Activated naive CD4-positive, alpha-beta T cell treated with anti-CD3 and anti-CD28 coated beads, Interleukin-2, amount 10 ng/mL, durations not matched to agents 5 hours and 36 hours (primary cell): ENCODE results near the gene PRKRIP1. TPM values are rescaled to one million over a fixed set of nuclear protein-coding genes. Genes with fewer than 3 reads are reported as not detected.

Experiments
- microRNA-seq: library from miRNA; unstranded; fragments of <30 nt; microRNA quantifications from one replicate; pipeline ENCODE4 v1.2.0, GENCODE V29; 2022; ENCODE audit warnings: borderline microRNAs expressed, borderline replicate concordance
- total RNA-seq, 2 experiments: library from RNA; stranded (reverse); gene quantifications; one replicate each; pipeline ENCODE4 v1.2.3, GENCODE V29; 2021

The PRKRIP1 gene, protein sequence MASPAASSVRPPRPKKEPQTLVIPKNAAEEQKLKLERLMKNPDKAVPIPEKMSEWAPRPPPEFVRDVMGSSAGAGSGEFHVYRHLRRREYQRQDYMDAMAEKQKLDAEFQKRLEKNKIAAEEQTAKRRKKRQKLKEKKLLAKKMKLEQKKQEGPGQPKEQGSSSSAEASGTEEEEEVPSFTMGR
- 10 to 100 TPM; 28.5 to 33.3 TPM for total RNA-seq

DNA sequence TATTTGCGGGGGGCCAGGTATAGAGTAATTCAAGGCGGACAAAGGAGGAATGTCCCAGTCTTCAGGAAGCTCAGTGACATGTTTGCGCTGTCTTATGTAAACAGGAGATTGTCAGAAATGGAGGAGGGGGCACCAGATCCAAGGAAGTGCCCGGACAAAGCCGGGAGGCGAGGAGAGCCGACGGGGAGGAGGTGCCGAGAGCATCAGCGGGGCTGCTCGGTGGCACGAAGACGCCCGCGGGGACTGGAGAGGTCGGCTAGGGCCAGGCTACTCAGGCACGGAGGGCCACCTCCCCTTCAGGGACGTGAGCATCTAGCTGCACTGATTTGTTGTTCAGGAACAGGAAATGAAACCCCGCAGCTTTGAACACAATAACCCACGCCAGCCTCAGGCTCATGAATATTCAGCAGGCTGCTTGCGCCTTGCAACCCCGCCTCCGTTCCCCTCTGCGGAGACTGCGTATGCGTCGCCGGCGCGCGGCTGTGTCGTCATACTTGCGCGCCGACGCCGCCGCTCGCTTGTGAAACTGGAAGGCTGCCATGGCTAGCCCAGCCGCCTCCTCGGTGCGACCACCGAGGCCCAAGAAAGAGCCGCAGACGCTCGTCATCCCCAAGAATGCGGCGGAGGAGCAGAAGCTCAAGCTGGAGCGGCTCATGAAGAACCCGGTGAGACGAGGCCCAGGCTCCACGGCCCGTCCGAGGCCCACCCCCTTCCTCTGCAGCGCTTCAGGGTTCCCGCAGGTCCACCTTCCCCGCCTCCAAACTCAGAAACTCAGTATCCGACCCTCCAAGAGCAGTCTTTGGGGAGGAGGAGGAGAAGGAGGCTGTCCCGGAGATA is at the start of gene PRKRIP1:
PRKRIP1 (plus strand) TSS at position 491 of the 837 bp plus-strand sequence; CDS start at position 540, 49 bp downstream.

DNA sequence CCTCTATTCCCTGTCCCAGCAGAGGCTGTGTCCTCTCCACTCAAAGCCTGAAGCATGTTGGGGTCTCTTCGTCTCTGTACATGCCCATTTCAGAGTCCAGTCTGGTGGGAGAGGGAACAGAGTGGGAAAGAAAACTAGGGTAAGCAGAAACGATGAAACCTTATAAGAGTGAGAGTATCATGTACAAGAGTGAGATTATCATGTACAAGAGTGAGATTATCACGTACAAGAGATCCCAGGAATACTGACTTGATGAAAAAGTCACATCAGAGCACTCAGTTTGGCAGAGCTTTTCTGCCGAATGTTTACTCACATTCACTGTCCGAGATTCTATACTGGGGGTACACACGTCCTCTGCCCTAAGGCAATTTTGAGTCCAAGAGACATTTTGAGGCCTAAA is 39.8 kb upstream of the PRKRIP1 start, which contains the start of gene SPDYE6:
SPDYE6 (minus strand) TSS at position 101 of the 400 bp plus-strand sequence. CDS start 421 bp downstream, outside the sequence.

DNA sequence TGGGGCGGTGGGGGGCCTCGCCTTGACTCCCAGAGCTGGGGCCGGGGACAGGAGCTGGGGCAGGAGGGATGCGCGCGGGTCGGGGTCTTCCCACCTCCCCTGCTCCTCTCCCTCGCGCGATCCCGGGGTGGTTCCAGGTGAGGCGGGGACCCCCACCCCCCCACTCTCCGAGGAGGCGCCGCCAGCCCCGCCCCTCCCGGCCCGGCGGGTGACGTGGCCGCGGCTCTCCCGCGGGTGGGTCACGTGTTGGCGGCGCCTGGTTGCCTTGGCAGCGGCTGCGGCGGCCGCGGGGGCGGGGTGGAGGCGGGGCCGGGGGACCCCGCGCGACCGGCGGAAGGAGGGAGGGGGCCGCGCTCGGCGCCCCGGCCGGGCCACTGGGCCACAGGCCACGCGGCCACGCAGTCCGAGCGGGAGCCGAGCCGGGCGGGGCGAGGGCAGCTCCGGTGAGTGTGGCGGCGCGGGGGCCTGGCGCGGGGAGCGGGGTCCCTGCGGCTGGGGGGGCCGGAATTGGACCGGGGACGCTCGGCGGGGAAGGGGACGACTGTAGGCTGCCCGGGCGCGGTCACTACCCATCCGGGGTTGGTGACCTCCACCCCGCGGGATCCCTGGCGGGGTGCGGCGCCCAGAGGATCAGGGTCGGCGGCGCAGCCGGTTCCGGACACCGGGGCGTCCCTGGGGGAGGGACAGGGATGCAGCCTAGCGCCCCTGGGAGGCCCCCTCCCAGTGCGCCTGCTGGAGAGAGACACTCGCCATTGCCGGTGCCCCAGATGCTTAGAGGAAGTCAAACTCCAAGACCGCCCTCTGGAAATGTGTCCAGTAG is 37.3 kb downstream of the PRKRIP1 start, which contains the start of gene ORAI2:
ORAI2 (plus strand) TSS at position 357 of the 820 bp plus-strand sequence. CDS start 5,382 bp downstream, outside the sequence.

DNA sequence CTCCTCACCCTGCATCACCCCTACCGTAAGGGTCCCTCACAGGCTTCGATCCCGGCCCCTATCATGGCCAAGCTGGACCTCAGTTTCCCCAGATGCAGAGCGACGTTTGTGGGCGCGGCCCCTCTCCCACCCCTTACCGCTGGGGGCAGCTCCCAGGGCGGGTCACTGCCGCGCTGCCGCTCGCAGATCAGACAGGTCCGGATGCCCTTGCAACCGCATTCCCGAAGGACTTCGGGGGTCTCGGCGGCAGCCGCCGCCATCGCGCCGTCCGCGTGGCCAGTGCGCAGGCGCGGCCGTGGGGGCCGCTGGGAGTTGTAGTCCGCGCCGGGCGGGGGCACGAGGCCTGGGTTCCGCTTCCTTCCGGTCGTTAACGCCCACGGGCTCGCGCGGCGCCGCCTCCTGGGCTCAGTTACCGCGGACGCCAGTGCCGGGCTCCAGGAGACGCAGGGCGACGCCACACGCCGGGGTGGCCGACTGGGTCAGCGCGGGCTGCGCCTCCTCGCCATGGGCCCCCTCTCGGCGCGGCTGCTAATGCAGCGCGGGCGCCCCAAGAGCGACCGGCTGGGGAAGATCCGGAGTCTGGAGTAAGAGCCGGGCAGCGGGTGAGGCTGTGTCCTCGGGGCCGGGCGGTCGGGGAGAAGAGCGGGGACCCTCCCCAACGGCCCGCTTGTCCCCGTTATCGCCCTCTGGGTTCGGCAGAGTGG is 68.6 kb downstream of the PRKRIP1 start, which contains the start of the genes ALKBH4 and LRWD1:
ALKBH4 (minus strand) TSS at position 287 of the 704 bp plus-strand sequence; CDS start at position 260, 27 bp downstream.
LRWD1 (plus strand) TSS at position 408 of the 704 bp plus-strand sequence; CDS start at position 505, 97 bp downstream.

Small RNA genes within 50 kb of the gene (microRNA-seq; reads per million reads assigned to microRNA genes)
- gene MIR4467 = 0.63 reads per million
- gene MIR5090 = 2.5 reads per million, percentile 9 among the genes with 10 or more reads in this experiment
- not detected for gene MIR548O

Other genes with a start within 250 kb of the PRKRIP1 start
- gene SH2B2, start 109.5 kb upstream of the PRKRIP1 start, total RNA-seq = 1 to 10 TPM in 1 of 2 experiments, under 1 TPM in 1; 0.86 to 1.4 TPM
- not detected for gene SPDYE6, start 39.9 kb upstream of the PRKRIP1 start, total RNA-seq
- gene ORAI2, start 37.2 kb downstream of the PRKRIP1 start, total RNA-seq = 10 to 100 TPM; 66.4 to 68.0 TPM
- gene ALKBH4, start 68.5 kb downstream of the PRKRIP1 start, total RNA-seq = 10 to 100 TPM; 11.5 to 12.1 TPM
- 10 to 100 TPM; 15.8 TPM for gene LRWD1, start 68.6 kb downstream of the PRKRIP1 start, total RNA-seq
- gene POLR2J, start 82.6 kb downstream of the PRKRIP1 start, total RNA-seq = 10 to 100 TPM; 41.6 to 45.4 TPM
- gene RASA4B, start 121.4 kb downstream of the PRKRIP1 start, total RNA-seq = 10 to 100 TPM; 14.1 TPM
- gene UPK3BL2, start 147.3 kb downstream of the PRKRIP1 start, total RNA-seq = 10 to 100 TPM; 15.7 to 15.9 TPM
- under 1 TPM; 0.15 to 0.19 TPM for gene SPDYE2, start 154.9 kb downstream of the PRKRIP1 start, total RNA-seq
- 10 to 100 TPM; 33.3 to 37.4 TPM for gene POLR2J3, start 176.2 kb downstream of the PRKRIP1 start, total RNA-seq
- gene RASA4, start 220.4 kb downstream of the PRKRIP1 start, total RNA-seq = 10 to 100 TPM; 36.1 to 37.2 TPM
- 10 to 100 TPM; 16.3 to 19.0 TPM for gene UPK3BL1, start 246.4 kb downstream of the PRKRIP1 start, total RNA-seq